SK-N-SH treated with all-trans-retinoic acid at 6 μM for 48 hours (cell line): Measurements from ENCODE around the gene SNRPA1.
A peak's percentile ranks its signal among the peaks of the same experiment; 100 is the strongest.

Experiments
- ATAC-seq: fragments of 200-7000 bp; cut with Tn5 transposase; 3 replicates; pipeline ENCODE4 v1.9.1; 2020; ENCODE audit warnings: mild to moderate bottlenecking, moderate library complexity
- ARNTL ChIP-seq: fragments of 450-650 bp; formaldehyde crosslinking; IDR thresholded peaks from 2 replicates; pipeline ENCODE4 v1.5.0; 2020; ENCODE audit warnings: low read depth, mild to moderate bottlenecking, moderate library complexity, borderline replicate concordance
- BACH2 ChIP-seq: fragments of 250-450 bp; sonication (Bioruptor Pico); IDR thresholded peaks from 2 replicates; pipeline ENCODE4 v1.9.0; 2021; ENCODE audit warnings: mild to moderate bottlenecking, borderline replicate concordance
- CSDC2 ChIP-seq: fragments of 250-450 bp; sonication (Bioruptor Pico); IDR thresholded peaks from 2 replicates; pipeline ENCODE4 v1.5.0; 2020; ENCODE audit warnings: mild to moderate bottlenecking, moderate library complexity
- ESRRG ChIP-seq: fragments of 250-450 bp; sonication (Bioruptor Pico); IDR thresholded peaks from 2 replicates; pipeline ENCODE4 v1.6.1; 2021; ENCODE audit warnings: mild to moderate bottlenecking
- ISL1 ChIP-seq: fragments of 250-450 bp; sonication (Bioruptor Pico); IDR thresholded peaks from 2 replicates; pipeline ENCODE4 v2.1.2; 2022; ENCODE audit warnings: mild to moderate bottlenecking, moderate library complexity
- OSR1 ChIP-seq: fragments of 250-450 bp; sonication (Bioruptor Pico); IDR thresholded peaks from 2 replicates; pipeline ENCODE4 v1.8.0; 2022; ENCODE audit warnings: moderate library complexity, mild to moderate bottlenecking, inconsistent platforms
- PPARA ChIP-seq: fragments of 250-450 bp; sonication (Bioruptor Pico); IDR thresholded peaks from 2 replicates; pipeline ENCODE4 v1.5.0; 2020; ENCODE audit warnings: mild to moderate bottlenecking, borderline replicate concordance
- RARB ChIP-seq: fragments of 250-450 bp; sonication (Bioruptor Pico); IDR thresholded peaks from 2 replicates; pipeline ENCODE4 v1.8.0; 2021; ENCODE audit warnings: mild to moderate bottlenecking, moderate library complexity
- SNAI2 ChIP-seq: fragments of 250-450 bp; sonication (Bioruptor Pico); IDR thresholded peaks from 2 replicates; pipeline ENCODE4 v1.5.0; 2020; ENCODE audit warnings: mild to moderate bottlenecking, moderate library complexity
- TCF4 ChIP-seq: fragments of 250-450 bp; sonication (Bioruptor Pico); IDR thresholded peaks from 2 replicates; pipeline ENCODE4 v1.8.0; 2021; ENCODE audit warnings: mild to moderate bottlenecking, moderate library complexity, borderline replicate concordance
- ZC3H10 ChIP-seq: fragments of 250-450 bp; sonication (Bioruptor Pico); IDR thresholded peaks from 2 replicates; pipeline ENCODE4 v1.5.1; 2021; ENCODE audit warnings: mild to moderate bottlenecking, moderate library complexity
- ZFP3 ChIP-seq: fragments of 250-450 bp; sonication (Bioruptor Pico); IDR thresholded peaks from 2 replicates; pipeline ENCODE4 v1.5.0; 2020; ENCODE audit warnings: mild to moderate bottlenecking, moderate library complexity
- ZFP30 ChIP-seq: fragments of 450-650 bp; formaldehyde crosslinking; IDR thresholded peaks from 2 replicates; pipeline ENCODE4 v1.5.0; 2022; ENCODE audit warnings: mild to moderate bottlenecking, moderate library complexity
- ZNF565 ChIP-seq: fragments of 450-650 bp; formaldehyde crosslinking; conservative IDR thresholded peaks from 2 replicates; pipeline ENCODE4 v1.5.0; 2020; ENCODE audit warnings: low read depth, mild to moderate bottlenecking, moderate library complexity
- ZNF70 ChIP-seq: fragments of 450-650 bp; formaldehyde crosslinking; IDR thresholded peaks from 2 replicates; pipeline ENCODE4 v1.5.0; 2020; ENCODE audit warnings: mild to moderate bottlenecking, moderate library complexity
- ZNF8 ChIP-seq: fragments of 450-650 bp; formaldehyde crosslinking; IDR thresholded peaks from 2 replicates; pipeline ENCODE4 v1.5.0; 2020; ENCODE audit warnings: mild to moderate bottlenecking, moderate library complexity
- TF ChIP-seq, protein P1 (sequence below): fragments of 250-450 bp; sonication (Bioruptor Pico); IDR thresholded peaks from 2 replicates; pipeline ENCODE4 v1.5.1; 2020; ENCODE audit warnings: low read depth, mild to moderate bottlenecking, moderate library complexity
- TF ChIP-seq, protein P2 (sequence below): fragments of 250-450 bp; sonication (Bioruptor Pico); IDR thresholded peaks from 2 replicates; pipeline ENCODE4 v1.5.0; 2020; ENCODE audit warnings: mild to moderate bottlenecking, moderate library complexity
- TF ChIP-seq, protein P3 (sequence below): fragments of 250-450 bp; sonication (Bioruptor Pico); IDR thresholded peaks from 2 replicates; pipeline ENCODE4 v1.8.0; 2021; ENCODE audit warnings: low read depth, mild to moderate bottlenecking, moderate library complexity, borderline replicate concordance
- TF ChIP-seq, protein P4 (sequence below): fragments of 250-450 bp; sonication (Bioruptor Pico); IDR thresholded peaks from 2 replicates; pipeline ENCODE4 v1.8.0; 2020; ENCODE audit warnings: mild to moderate bottlenecking, moderate library complexity, borderline replicate concordance
- TF ChIP-seq, protein P5 (sequence below): fragments of 250-450 bp; sonication (Bioruptor Pico); IDR thresholded peaks from 2 replicates; pipeline ENCODE4 v1.5.1; 2021; ENCODE audit warnings: mild to moderate bottlenecking, moderate library complexity

SNRPA1 gene

DNA sequence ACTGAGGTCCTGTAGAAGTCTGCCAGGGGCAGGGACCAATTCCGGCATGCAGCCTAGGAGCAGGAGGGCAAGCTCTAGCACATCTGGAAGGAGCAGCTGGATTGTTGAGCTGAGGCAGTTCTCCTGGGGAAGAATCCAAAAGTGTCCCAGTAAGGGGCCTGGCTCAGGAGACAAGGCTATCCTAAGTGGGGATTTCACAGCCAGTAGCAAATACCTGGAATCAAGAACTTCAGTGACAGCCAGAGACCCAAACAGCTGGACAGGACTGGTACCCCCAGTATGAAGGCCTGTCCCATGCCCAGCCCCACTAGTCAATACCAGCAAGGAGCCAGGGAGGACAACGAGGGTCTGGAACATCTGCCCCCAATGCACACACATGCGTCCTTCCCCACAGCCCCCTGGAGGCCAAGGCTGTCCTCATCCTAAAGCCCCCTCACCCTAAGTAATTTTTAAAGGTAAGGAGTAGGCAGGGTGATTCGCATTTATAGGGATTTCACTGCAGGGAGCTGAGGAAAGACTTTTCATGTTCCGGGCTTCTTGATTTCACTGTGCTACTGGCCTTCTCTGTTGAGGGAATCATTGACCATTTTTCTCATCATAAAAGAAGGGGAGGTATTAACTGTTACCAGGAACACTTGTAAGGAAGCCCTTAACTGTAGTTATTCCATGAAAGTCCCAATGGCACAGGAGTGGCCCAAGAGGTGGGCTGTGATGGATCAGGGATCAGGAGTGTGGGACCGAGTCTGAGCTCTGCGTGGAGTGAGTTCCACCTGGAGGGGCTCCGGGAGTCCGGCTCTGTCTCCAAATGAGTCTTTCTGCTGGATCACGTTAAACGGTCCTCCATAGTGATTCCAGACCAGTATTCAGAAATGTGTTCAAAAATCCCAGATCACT lies 40.6 kb downstream of the SNRPA1 start (continued):
- TF ChIP-seq, protein P1, sequence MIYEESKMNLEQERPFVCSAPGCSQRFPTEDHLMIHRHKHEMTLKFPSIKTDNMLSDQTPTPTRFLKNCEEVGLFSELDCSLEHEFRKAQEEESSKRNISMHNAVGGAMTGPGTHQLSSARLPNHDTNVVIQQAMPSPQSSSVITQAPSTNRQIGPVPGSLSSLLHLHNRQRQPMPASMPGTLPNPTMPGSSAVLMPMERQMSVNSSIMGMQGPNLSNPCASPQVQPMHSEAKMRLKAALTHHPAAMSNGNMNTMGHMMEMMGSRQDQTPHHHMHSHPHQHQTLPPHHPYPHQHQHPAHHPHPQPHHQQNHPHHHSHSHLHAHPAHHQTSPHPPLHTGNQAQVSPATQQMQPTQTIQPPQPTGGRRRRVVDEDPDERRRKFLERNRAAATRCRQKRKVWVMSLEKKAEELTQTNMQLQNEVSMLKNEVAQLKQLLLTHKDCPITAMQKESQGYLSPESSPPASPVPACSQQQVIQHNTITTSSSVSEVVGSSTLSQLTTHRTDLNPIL (CRISPR knock-in tag), result no peak

DNA sequence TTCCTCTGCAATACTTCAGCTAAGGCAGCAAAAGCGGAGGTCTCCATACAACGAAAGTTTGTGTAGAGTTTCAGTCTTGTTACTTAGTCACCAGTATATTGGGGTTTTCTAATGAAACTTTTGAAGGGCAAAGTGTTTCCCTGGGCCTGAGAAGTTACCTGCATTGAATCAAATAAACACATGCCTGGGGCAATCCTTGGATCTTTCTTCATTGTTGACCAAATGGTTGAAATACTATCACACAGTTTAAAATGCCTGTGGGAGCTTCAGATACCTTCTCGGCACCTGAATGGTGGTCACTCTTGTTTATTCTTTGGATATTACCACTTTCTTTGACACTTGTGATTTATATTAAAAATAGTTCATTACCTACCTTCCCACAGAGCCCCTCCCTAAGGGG lies 42.2 kb downstream of the SNRPA1 start:
- ATAC-seq, result no peak
- no peak for TF ChIP-seq ISL1 (CRISPR knock-in tag)

DNA sequence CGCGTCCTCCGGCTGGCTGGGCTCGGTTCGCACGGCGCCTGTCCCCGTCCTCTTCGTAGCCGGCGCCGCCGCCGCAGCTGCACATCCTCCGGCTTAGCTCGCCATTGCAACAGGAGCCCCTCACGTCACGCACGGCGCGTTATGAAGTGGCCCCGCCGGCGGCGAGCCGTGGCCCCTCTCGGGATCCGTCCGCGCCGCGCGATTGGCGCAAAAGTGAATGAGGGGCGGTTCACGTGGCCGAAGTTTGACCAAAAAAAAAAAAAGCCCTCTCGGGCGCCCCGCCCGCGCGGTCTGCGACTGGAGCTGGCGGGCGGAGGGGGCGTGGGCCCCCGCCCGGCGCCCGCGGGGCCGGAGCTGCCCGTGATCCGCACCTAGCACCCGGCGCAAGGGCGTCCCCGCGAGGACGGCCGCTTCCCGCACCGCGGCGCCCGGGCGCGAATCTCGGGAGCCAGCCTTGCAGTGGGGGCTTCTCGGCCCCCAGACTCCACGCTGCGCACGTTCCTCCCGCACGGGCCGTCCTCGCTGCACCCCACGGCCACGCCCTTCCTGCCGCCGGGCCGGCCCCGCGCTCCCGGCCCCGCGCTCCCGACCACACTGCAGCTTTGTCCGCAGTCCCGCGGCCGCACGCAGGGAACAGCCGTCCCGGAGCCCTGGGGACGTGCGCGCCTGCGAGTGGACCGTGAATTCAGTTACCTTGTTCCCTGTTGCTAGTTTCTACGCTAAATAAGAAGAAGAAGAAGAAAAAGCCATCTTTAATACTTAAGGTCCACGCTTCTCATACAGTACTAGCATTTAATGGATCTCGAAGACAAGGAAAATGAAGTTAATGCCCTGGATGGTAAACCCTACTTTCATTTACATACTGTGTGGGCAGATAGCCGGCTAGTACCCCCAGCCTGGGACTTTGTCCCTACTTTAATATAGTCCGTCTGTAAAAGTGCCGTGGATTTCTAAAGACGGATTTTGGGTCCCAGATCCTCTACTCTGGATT lies 42.9 kb downstream of the SNRPA1 start, which contains the start of gene CHSY1:
TSS of gene CHSY1 (minus strand) at position 219 of the 991 bp plus-strand sequence. CDS start 592 bp downstream, outside the sequence.
- no peak for TF ChIP-seq ZFP30
- TF ChIP-seq OSR1 (CRISPR knock-in tag), result no peak
- TF ChIP-seq CSDC2, result no peak
- TF ChIP-seq, protein P2, sequence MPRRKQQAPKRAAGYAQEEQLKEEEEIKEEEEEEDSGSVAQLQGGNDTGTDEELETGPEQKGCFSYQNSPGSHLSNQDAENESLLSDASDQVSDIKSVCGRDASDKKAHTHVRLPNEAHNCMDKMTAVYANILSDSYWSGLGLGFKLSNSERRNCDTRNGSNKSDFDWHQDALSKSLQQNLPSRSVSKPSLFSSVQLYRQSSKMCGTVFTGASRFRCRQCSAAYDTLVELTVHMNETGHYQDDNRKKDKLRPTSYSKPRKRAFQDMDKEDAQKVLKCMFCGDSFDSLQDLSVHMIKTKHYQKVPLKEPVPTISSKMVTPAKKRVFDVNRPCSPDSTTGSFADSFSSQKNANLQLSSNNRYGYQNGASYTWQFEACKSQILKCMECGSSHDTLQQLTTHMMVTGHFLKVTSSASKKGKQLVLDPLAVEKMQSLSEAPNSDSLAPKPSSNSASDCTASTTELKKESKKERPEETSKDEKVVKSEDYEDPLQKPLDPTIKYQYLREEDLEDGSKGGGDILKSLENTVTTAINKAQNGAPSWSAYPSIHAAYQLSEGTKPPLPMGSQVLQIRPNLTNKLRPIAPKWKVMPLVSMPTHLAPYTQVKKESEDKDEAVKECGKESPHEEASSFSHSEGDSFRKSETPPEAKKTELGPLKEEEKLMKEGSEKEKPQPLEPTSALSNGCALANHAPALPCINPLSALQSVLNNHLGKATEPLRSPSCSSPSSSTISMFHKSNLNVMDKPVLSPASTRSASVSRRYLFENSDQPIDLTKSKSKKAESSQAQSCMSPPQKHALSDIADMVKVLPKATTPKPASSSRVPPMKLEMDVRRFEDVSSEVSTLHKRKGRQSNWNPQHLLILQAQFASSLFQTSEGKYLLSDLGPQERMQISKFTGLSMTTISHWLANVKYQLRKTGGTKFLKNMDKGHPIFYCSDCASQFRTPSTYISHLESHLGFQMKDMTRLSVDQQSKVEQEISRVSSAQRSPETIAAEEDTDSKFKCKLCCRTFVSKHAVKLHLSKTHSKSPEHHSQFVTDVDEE (CRISPR knock-in tag), result 0 out of 2 replicates have a peak, but pooled peaks have one; percentile 26
- peak; percentile 79 for ATAC-seq

DNA sequence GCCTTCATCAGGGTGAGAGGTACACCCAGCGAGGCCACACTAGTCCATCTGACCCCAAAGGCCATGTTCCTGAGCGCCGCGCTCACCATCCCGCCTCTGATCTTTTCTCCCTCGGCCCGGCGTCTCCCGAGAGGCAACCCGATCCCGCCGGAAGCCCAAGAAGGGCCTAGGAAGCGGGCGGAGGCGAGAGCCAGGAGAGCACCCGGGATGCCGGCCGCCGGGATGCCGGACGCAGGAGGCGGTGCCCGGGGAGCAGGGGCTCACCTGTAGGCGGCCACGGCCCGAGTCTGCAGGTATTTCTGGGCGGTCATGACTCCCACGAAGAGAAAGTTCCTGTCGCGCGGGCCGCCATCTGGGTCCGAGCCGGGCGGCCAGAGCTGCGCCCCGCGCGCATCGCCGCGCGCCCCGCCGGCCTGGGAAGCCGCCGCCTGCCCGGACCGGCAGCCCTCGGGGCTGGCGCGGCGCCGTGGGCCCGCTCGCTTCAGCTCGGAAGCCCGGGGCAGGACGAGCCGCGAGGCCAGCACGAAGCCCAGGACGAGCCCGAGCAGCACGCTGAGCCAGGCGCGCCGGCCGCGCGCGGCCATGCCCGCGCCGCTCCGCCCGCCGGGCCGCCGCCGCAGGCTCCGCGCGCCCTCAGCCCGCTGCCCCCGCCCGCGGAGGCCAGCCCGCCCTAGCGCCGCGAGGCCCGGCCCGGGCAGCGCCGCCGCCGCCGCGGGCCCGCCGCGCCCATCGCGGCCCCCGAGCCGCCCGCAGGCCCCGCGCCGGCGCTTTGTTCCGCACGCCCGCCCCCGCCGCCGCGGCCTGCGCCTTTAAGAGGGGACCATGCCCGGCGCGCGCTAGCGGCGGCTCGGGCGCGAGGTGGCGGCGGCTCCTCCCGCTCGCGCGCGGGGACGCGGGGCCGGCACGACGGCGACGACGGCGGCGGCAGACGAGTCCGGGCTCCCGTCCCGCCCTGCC lies 43.9 kb downstream of the SNRPA1 start:
- peak; percentile 50 for ATAC-seq
- no peak for TF ChIP-seq PPARA (CRISPR knock-in tag)
- TF ChIP-seq TCF4, result no peak
- no peak for TF ChIP-seq ESRRG (CRISPR knock-in tag)
- TF ChIP-seq ZFP3 (CRISPR knock-in tag), result no peak
- TF ChIP-seq ZNF8 (CRISPR knock-in tag), result no peak
- TF ChIP-seq ARNTL (CRISPR knock-in tag), result no peak
- TF ChIP-seq SNAI2 (CRISPR knock-in tag), result no peak
- no peak for TF ChIP-seq ZC3H10
- no peak for TF ChIP-seq ZNF565
- TF ChIP-seq, protein P3, sequence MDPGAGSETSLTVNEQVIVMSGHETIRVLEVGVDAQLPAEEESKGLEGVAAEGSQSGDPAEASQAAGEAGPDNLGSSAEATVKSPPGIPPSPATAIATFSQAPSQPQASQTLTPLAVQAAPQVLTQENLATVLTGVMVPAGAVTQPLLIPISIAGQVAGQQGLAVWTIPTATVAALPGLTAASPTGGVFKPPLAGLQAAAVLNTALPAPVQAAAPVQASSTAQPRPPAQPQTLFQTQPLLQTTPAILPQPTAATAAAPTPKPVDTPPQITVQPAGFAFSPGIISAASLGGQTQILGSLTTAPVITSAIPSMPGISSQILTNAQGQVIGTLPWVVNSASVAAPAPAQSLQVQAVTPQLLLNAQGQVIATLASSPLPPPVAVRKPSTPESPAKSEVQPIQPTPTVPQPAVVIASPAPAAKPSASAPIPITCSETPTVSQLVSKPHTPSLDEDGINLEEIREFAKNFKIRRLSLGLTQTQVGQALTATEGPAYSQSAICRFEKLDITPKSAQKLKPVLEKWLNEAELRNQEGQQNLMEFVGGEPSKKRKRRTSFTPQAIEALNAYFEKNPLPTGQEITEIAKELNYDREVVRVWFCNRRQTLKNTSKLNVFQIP (CRISPR knock-in tag), result no peak
- TF ChIP-seq BACH2 (CRISPR knock-in tag), result no peak
- TF ChIP-seq, protein P4, sequence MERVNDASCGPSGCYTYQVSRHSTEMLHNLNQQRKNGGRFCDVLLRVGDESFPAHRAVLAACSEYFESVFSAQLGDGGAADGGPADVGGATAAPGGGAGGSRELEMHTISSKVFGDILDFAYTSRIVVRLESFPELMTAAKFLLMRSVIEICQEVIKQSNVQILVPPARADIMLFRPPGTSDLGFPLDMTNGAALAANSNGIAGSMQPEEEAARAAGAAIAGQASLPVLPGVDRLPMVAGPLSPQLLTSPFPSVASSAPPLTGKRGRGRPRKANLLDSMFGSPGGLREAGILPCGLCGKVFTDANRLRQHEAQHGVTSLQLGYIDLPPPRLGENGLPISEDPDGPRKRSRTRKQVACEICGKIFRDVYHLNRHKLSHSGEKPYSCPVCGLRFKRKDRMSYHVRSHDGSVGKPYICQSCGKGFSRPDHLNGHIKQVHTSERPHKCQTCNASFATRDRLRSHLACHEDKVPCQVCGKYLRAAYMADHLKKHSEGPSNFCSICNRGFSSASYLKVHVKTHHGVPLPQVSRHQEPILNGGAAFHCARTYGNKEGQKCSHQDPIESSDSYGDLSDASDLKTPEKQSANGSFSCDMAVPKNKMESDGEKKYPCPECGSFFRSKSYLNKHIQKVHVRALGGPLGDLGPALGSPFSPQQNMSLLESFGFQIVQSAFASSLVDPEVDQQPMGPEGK (CRISPR knock-in tag), result no peak
- TF ChIP-seq ZFP30, result no peak
- no peak for TF ChIP-seq ZNF70
- TF ChIP-seq CSDC2, result no peak
- TF ChIP-seq, protein P1 (CRISPR knock-in tag), result no peak
- TF ChIP-seq, protein P5, sequence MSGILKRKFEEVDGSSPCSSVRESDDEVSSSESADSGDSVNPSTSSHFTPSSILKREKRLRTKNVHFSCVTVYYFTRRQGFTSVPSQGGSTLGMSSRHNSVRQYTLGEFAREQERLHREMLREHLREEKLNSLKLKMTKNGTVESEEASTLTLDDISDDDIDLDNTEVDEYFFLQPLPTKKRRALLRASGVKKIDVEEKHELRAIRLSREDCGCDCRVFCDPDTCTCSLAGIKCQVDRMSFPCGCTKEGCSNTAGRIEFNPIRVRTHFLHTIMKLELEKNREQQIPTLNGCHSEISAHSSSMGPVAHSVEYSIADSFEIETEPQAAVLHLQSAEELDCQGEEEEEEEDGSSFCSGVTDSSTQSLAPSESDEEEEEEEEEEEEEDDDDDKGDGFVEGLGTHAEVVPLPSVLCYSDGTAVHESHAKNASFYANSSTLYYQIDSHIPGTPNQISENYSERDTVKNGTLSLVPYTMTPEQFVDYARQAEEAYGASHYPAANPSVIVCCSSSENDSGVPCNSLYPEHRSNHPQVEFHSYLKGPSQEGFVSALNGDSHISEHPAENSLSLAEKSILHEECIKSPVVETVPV, result no peak
- TF ChIP-seq RARB (CRISPR knock-in tag), result no peak
